Ovary (tissue), 9 donors: Measurements from ENCODE around the gene CNGA4. TPM values are rescaled to one million over a fixed set of nuclear protein-coding genes. Genes with fewer than 3 reads are reported as not detected.

Experiments used
- DNase-seq, 5 donors: peaks; one replicate each; pipeline ENCODE4 v3.0.0-alpha.2; 2019 to 2020
- H3K27ac ChIP-seq, 2 donors: fragments of 200-600 bp; one replicate each; pipeline versions ENCODE4 v1.5.1 to v1.8.0; 2019 to 2022
- H3K27me3 ChIP-seq: fragments of 200-600 bp; one replicate; pipeline ENCODE4 v1.8.0; 2022
- H3K36me3 ChIP-seq: fragments of 200-600 bp; sonication (generic); one replicate; pipeline ENCODE4 v1.5.1; 2019
- H3K4me1 ChIP-seq: one replicate; pipeline ENCODE4 v1.8.1; 2013; ENCODE audit warnings: mild to moderate bottlenecking, moderate library complexity; ENCODE audit not compliant: insufficient read depth
- H3K4me3 ChIP-seq: fragments of 200-600 bp; sonication (generic); one replicate; pipeline ENCODE4 v1.5.1; 2017
- H3K9me3 ChIP-seq, 2 donors: fragments of 200-600 bp in 1 of 2; sonication (generic) in 1 of 2; one replicate each; pipeline versions ENCODE4 v1.5.1 to v1.8.1; 2013 to 2019; ENCODE audit warnings: mild to moderate bottlenecking in 1 of 2, moderate library complexity in 1 of 2
- EP300 ChIP-seq: sonication (generic); formaldehyde crosslinking; IDR thresholded peaks from one replicate; pipeline ENCODE4 v1.6.1; 2017; ENCODE audit warnings: antibody characterized with exemption
- POLR2A ChIP-seq: fragments of 450-650 bp; IDR thresholded peaks from one replicate; pipeline ENCODE4 v1.6.1; 2017; ENCODE audit warnings: antibody characterized with exemption, mild to moderate bottlenecking, moderate library complexity
- WGBS, 3 donors: extraction: QIAGEN DNeasy Blood & Tissue Kit in 1 of 3; methylation state at CpG; one replicate each; pipeline versions ENCODE4 v1.1.5 to v1.1.7; 2013 to 2017; 5-methylcytosine and 5-hydroxymethylcytosine counted together
- intact Hi-C, 4 donors: fragments of 100-400 bp; cut with DNase I; formaldehyde crosslinking; loops; one replicate each; pipeline versions ENCODE4 v1.11.0 to v1.15.1; 2022 to 2023
- polyA plus RNA-seq, 2 donors: library from polyadenylated mRNA; stranded (reverse); fragments of 200-250 nt in 1 of 2; fragments of 350-450 nt in 1 of 2; fragmentation: Illumina TruSeq in 1 of 2; extraction: RNeasy Lipid Tissue Mini Kit (QIAGEN cat#74804) in 1 of 2; gene quantifications; one replicate each; pipeline ENCODE4 v1.2.3, GENCODE V29; 2013 to 2014
- total RNA-seq, 7 donors: library from RNA; depleted of rRNA in 2 of 7; stranded (reverse); fragments of >200 nt in 2 of 7; fragmentation: NEBNext Ultra II Directional in 3 of 7; extraction: Animal tissue kit (Norgen Biotek cat#: 25700) in 3 of 7; gene quantifications; one replicate each; pipeline versions ENCODE4 v1.1.0 to v1.2.4, GENCODE V29; 2016 to 2023
- TF ChIP-seq, protein P1 (sequence below), 3 donors: fragments of 450-650 bp in 2 of 3; fragments of 200-600 bp in 1 of 3; IDR thresholded peaks; one replicate each; pipeline versions ENCODE4 v1.5.1 to v1.8.0; 2016 to 2022; ENCODE audit warnings: antibody characterized with exemption in 3 of 3, mild to moderate bottlenecking in 1 of 3
- donor health status: DM: no; HTN: no; CAD: no; lungs with moderate emphysema.
- donor health status: DM: no; HTN: no; CAD: no.
- donor health status: Bipolar disorder and iron deficiency.
- donor health status: DM: yes; HTN: yes; CAD: no.
- donor health status: DM: no; HTN: no; CAD: no.
- donor health status: DM: yes; HTN: yes; CAD: no.

CNGA4 gene
- total and polyA plus RNA-seq, 9 donors = 0.10 to 2.9 (median 0.38) TPM

DNA sequence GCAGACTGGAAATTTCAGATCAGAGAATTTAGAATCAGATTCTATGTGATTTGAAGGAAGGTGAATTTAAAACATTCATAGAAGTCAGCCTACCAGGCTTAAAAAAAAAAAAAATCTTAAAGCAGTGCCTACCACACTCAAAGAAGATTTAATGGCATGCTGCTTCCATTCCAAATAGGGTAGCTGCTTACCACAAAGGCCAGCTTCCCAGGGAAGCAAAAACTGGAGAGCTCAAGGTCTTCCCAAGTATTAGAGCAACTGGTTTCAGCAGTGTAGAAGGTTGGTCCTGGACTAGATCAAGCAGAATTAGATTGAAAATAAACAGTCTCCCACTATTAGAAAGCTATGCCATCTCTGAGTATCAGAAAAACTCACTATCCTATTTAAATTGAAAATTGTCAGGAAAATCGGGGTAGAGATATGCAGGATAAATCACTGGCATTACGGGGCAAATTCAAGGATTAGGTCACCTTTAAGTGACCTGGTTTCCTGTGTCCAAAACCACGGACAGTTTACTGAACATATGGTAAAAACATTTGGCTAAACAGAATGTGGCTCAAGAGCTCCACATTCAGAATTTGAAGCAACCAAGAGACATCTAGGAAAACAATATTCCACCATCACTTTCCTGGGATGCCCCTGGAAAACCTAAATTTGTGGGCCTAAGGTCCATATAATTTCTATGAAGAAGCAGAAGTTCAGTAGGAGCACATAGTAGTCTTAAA, 32.3 kb upstream of the CNGA4 start:
- Histone ChIP-seq H3K27me3 (no peaks in the 10 kb centered on the region), H3K4me1 (peaks cover 3% of the 10 kb centered on the region), H3K9me3 (no peaks in the 10 kb centered on the region), H3K27ac (no peak overlapping the region), H3K36me3 (no peaks in the 10 kb centered on the region), H3K4me3 (no peak overlapping the region)
- 50 to 63% (median 57%) methylated on average over 3 of the region's 3 CpGs for WGBS, 3 donors
- DNase-seq = no peak
- intact Hi-C loops = no loop called here
- TF ChIP-seq POLR2A = no peak
- TF ChIP-seq, protein P1, sequence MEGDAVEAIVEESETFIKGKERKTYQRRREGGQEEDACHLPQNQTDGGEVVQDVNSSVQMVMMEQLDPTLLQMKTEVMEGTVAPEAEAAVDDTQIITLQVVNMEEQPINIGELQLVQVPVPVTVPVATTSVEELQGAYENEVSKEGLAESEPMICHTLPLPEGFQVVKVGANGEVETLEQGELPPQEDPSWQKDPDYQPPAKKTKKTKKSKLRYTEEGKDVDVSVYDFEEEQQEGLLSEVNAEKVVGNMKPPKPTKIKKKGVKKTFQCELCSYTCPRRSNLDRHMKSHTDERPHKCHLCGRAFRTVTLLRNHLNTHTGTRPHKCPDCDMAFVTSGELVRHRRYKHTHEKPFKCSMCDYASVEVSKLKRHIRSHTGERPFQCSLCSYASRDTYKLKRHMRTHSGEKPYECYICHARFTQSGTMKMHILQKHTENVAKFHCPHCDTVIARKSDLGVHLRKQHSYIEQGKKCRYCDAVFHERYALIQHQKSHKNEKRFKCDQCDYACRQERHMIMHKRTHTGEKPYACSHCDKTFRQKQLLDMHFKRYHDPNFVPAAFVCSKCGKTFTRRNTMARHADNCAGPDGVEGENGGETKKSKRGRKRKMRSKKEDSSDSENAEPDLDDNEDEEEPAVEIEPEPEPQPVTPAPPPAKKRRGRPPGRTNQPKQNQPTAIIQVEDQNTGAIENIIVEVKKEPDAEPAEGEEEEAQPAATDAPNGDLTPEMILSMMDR (IDR thresholded peaks at IDR 0.05) = no peak

DNA sequence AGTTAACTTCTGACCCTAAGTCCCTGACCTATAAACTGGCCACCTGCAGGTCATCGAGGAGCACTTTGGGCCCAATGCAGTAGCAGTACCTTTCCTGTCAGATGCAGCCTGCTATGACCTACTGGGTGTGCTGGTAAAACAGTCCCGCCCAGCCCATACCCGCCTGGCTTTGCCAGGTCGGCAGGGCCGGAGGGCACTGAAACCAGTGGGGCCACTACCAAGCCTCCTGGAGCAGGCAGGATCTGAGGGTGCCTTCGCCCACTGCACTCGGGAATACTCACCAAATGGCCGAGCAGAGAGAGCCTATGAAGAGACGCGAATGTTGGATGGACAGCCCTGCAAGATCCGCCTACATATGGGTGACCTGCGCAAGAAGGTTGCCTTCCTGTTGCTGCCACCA, 29.1 kb upstream of the CNGA4 start:
- 88 to 95% (median 92%) methylated on average over 12 of the region's 12 CpGs for WGBS, 3 donors
- intact Hi-C loops = no loop called here
- Histone ChIP-seq H3K27ac (no peak overlapping the region), H3K9me3 (no peaks in the 10 kb centered on the region), H3K36me3 (no peaks in the 10 kb centered on the region), H3K4me3 (no peak overlapping the region), H3K27me3 (no peaks in the 10 kb centered on the region), H3K4me1 (peaks cover 3% of the 10 kb centered on the region)
- TF ChIP-seq EP300 (no peak), POLR2A (no peak)
- TF ChIP-seq, protein P1 (IDR thresholded peaks at IDR 0.05) = no peak
- DNase-seq = no peak

DNA sequence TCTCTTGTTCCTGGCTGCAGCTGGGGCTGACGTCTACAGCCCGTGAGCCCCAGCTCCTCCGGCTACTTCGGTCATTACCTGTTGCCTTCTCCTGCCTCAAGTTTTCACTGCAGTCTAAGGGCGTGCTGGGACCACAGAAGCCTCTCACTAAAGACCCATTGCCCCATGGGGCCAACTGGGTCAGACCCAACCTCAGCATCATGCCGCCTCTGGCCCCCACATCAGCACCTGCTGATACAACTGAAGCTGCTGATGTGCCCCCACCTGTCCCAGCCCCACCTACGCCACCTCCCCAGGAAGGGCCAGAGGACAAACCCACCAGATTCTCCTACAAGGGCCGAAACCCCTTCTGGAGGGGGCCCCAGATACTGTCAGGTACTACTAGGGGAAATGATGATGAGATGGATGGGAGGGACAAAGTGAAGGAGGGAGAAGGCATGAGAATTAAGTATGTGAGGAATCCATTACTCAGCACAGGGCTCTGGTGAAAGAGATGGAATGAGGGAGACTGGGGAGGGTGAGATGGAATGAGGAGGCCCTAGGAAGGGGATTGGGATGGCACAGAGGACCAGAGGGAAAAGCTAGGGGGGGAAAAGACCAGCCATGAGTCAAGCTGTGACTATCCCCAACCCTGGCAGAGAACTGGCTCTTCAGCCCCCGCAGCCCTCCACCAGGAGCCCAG, 28.5 kb upstream of the CNGA4 start:
- H3K27me3 ChIP-seq = no peaks in the 10 kb centered on the region
- TF ChIP-seq POLR2A = no peak
- no peak for TF ChIP-seq EP300
- TF ChIP-seq, protein P1 (IDR thresholded peaks at IDR 0.05) = no peak
- H3K9me3 ChIP-seq = no peaks in the 10 kb centered on the region
- H3K36me3 ChIP-seq = no peaks in the 10 kb centered on the region
- no peak overlapping the region for H3K4me3 ChIP-seq
- 94 to 98% (median 96%) methylated on average over 9 of the region's 9 CpGs for WGBS, 3 donors
- no peak for DNase-seq
- H3K4me1 ChIP-seq = peaks cover 3% of the 10 kb centered on the region
- intact Hi-C loops = no loop called here
- no peak overlapping the region for H3K27ac ChIP-seq

DNA sequence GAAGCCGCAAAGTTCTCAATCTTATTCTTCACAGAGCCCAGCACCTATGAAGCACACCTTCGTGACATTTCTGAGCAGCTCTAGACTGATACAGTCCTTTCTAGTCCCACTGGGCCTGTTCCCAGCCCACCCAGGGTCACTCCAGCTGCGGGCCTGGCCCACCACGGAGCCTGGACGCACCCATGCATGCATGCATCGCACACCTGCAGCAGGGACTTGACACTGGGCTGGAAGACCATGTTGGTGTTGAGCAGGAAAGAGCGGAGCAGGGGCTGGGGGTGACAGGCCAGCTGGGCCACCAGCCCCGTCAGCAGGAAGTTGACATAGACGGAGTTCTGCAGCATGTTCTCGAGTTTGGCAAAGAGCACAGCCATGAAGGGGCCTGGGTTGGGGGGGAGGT, 24.4 kb upstream of the CNGA4 start:
- Histone ChIP-seq H3K27ac (no peak overlapping the region), H3K36me3 (no peaks in the 10 kb centered on the region), H3K9me3 (no peaks in the 10 kb centered on the region), H3K4me1 (peaks cover 3% of the 10 kb centered on the region), H3K4me3 (no peak overlapping the region), H3K27me3 (no peaks in the 10 kb centered on the region)
- WGBS, 3 donors = 92 to 97% (median 96%) methylated on average over 9 to 10 of the region's 10 CpGs
- no peak for DNase-seq
- TF ChIP-seq POLR2A (no peak), EP300 (no peak)
- TF ChIP-seq, protein P1 (IDR thresholded peaks at IDR 0.05) = no peak
- intact Hi-C loops = no loop called here
